ENCODE measurements around the gene ZNF641. TPM values are rescaled to one million over a fixed set of nuclear protein-coding genes. Genes with fewer than 3 reads are reported as not detected.

Gene ZNF641
- 14.5 and 17.5 TPM in 2 replicates for total RNA-seq

GRCh38 chr12:48350249-48351021 is at the start of gene ZNF641:
Gene ZNF641, minus strand, starts transcription at chr12:48350919. Its CDS starts 2,829 bp downstream, at chr12:48348090.

Small RNAs within 50 kb of the gene (small RNA-seq; reads per million reads assigned to genes)
- gene AC024257.2, result not detected

Other genes starting within 250 kb of the ZNF641 start
- gene SENP1, start 244.8 kb downstream of the ZNF641 start, total RNA-seq, result 25.1 and 28.2 TPM in 2 replicates
- 44.6 and 58.1 TPM in 2 replicates for gene PFKM, start 231.6 kb downstream of the ZNF641 start, total RNA-seq
- 20.0 and 28.5 TPM in 2 replicates for gene ASB8, start 193.4 kb downstream of the ZNF641 start, total RNA-seq
- gene CCDC184, start 167.3 kb downstream of the ZNF641 start, total RNA-seq, result 0.11 TPM in 1 of 2 replicates, not detected in the other
- gene OR10AD1, start 147.6 kb downstream of the ZNF641 start, total RNA-seq, result 0.22 TPM in 1 of 2 replicates, not detected in the other
- not detected in 2 replicates for gene ANP32D, start 121.6 kb upstream of the ZNF641 start, total RNA-seq
- gene C12orf54, start 131.6 kb upstream of the ZNF641 start, total RNA-seq, result not detected in 2 replicates
- not detected in 2 replicates for gene OR8S1, start 174.7 kb upstream of the ZNF641 start, total RNA-seq
- not detected in 2 replicates for gene LALBA, start 219.1 kb upstream of the ZNF641 start, total RNA-seq

All from placental epithelial cell (primary cell).